Right atrium auricular region (tissue), 2 donors: ENCODE data around the gene ITPKB. TPM values are rescaled to one million over a fixed set of nuclear protein-coding genes. Genes with fewer than 3 reads are reported as not detected.
A peak's percentile ranks its signal among the peaks of the same experiment; 100 is the strongest.

Experiments
- DNase-seq: peaks from one replicate; pipeline ENCODE4 v3.0.0-alpha.2; 2019; ENCODE audit warnings: low spot score
- H3K27ac ChIP-seq, 2 donors: fragments of 200-600 bp; sonication (generic); 1 replicate in 1 of 2; 2 replicates in 1 of 2; pipeline ENCODE4 v1.5.1; 2016 to 2019
- H3K27me3 ChIP-seq, 2 donors: fragments of 200-600 bp; sonication (generic); one replicate each; pipeline versions ENCODE4 v1.5.1 to v1.6.0; 2017 to 2019
- H3K36me3 ChIP-seq: fragments of 200-600 bp; sonication (generic); one replicate; pipeline ENCODE4 v1.5.1; 2016
- H3K4me1 ChIP-seq, 2 donors: fragments of 200-600 bp; sonication (generic); one replicate each; pipeline versions ENCODE4 v1.5.1 to v1.6.0; 2017 to 2019
- H3K4me3 ChIP-seq, 2 donors: fragments of 200-600 bp; sonication (generic); 1 replicate in 1 of 2; 2 replicates in 1 of 2; pipeline ENCODE4 v1.5.1; 2017 to 2019; ENCODE audit warnings: mild to moderate bottlenecking in 1 of 2, moderate library complexity in 1 of 2
- H3K9me3 ChIP-seq, 2 donors: fragments of 200-600 bp; sonication (generic); one replicate each; pipeline ENCODE4 v1.5.1; 2019
- CTCF ChIP-seq, 2 donors: fragments of 200-600 bp; sonication (generic); IDR thresholded peaks; one replicate each; pipeline ENCODE4 v1.5.1; 2019; ENCODE audit warnings: antibody characterized with exemption in 2 of 2
- total RNA-seq, 2 donors: library from RNA; depleted of rRNA; stranded (reverse); fragments of >200 nt; gene quantifications; one replicate each; pipeline ENCODE4 v1.1.0, GENCODE V29; 2016

Gene ITPKB
- total RNA-seq, 2 donors from 2014 or later, result 10.8 to 11.0 TPM

GRCh38 chr1:226679262-226679661, 59.8 kb downstream of the ITPKB start:
- H3K27me3 ChIP-seq, result no peaks in the 10 kb centered on the region
- H3K4me1 ChIP-seq, result peaks cover 0 to 98% of the 10 kb centered on the region in 2 donors
- H3K27ac ChIP-seq, result peak overlapping the region; percentile 84 to 96
- TF ChIP-seq CTCF (IDR thresholded peaks at IDR 0.05), result no peak
- DNase-seq, result no peak
- no peak overlapping the region for H3K4me3 ChIP-seq
- no peaks in the 10 kb centered on the region for H3K36me3 ChIP-seq
- H3K9me3 ChIP-seq, result no peaks in the 10 kb centered on the region

GRCh38 chr1:226678701-226679100, 60.4 kb downstream of the ITPKB start:
- Histone ChIP-seq H3K27ac (peak overlapping the region; percentile 84 to 96), H3K36me3 (no peaks in the 10 kb centered on the region), H3K9me3 (no peaks in the 10 kb centered on the region), H3K4me3 (no peak overlapping the region), H3K27me3 (no peaks in the 10 kb centered on the region), H3K4me1 (peaks cover 0 to 98% of the 10 kb centered on the region in 2 donors)
- no peak for DNase-seq
- TF ChIP-seq CTCF (IDR thresholded peaks at IDR 0.05), result no peak

- no peak for TF ChIP-seq CTCF (IDR thresholded peaks at IDR 0.05)
- Histone ChIP-seq H3K4me3 (no peak overlapping the region), H3K27ac (peak overlapping the region; percentile 84 to 96), H3K4me1 (peaks cover 0 to 93% of the 10 kb centered on the region in 2 donors), H3K36me3 (no peaks in the 10 kb centered on the region), H3K27me3 (no peaks in the 10 kb centered on the region), H3K9me3 (no peaks in the 10 kb centered on the region)
- DNase-seq, result no peak
These were observed 60.8 kb downstream of the ITPKB start for GRCh38 chr1:226678251-226678650.

- H3K27ac ChIP-seq, result peak overlapping the region; percentile 84 to 96
- peak; percentile 91 for DNase-seq
- no peaks in the 10 kb centered on the region for H3K27me3 ChIP-seq
- H3K4me1 ChIP-seq, result peaks cover 0 to 92% of the 10 kb centered on the region in 2 donors
- no peaks in the 10 kb centered on the region for H3K9me3 ChIP-seq
- H3K36me3 ChIP-seq, result no peaks in the 10 kb centered on the region
- H3K4me3 ChIP-seq, result no peak overlapping the region
- TF ChIP-seq CTCF (IDR thresholded peaks at IDR 0.05), result no peak
These were observed 61.8 kb downstream of the ITPKB start for GRCh38 chr1:226677027-226678020.

GRCh38 chr1:226676381-226676780, 62.7 kb downstream of the ITPKB start:
- H3K27me3 ChIP-seq, result no peaks in the 10 kb centered on the region
- TF ChIP-seq CTCF (IDR thresholded peaks at IDR 0.05), result no peak
- H3K36me3 ChIP-seq, result no peaks in the 10 kb centered on the region
- no peaks in the 10 kb centered on the region for H3K9me3 ChIP-seq
- no peak for DNase-seq
- H3K4me3 ChIP-seq, result no peak overlapping the region
- peaks cover 0 to 90% of the 10 kb centered on the region in 2 donors for H3K4me1 ChIP-seq
- peak overlapping the region; percentile 84 to 96 for H3K27ac ChIP-seq
